Tibial artery (tissue), 4 donors: ENCODE data around the gene RAPGEF1.

ENCODE experiments used
- DNase-seq, 2 donors: peaks; one replicate each; pipeline ENCODE4 v3.0.0-alpha.2; 2019
- H3K27ac ChIP-seq, 2 donors: fragments of 200-600 bp; sonication (generic) in 1 of 2; 1 replicate in 1 of 2; 2 replicates in 1 of 2; pipeline ENCODE4 v1.5.1; 2018 to 2019; ENCODE audit warnings: mild to moderate bottlenecking in 1 of 2
- H3K27me3 ChIP-seq, 2 donors: fragments of 200-600 bp; sonication (generic) in 1 of 2; one replicate each; pipeline versions ENCODE4 v1.5.1 to v1.6.0; 2016 to 2019
- H3K36me3 ChIP-seq, 3 donors: fragments of 200-600 bp; sonication (generic) in 2 of 3; one replicate each; pipeline ENCODE4 v1.5.1; 2016 to 2019; ENCODE audit warnings: mild to moderate bottlenecking in 2 of 3
- H3K4me1 ChIP-seq, 4 donors: fragments of 200-600 bp; sonication (generic) in 2 of 4; 1 replicate in 3 of 4; 2 replicates in 1 of 4; pipeline ENCODE4 v1.5.1; 2016 to 2019
- H3K4me3 ChIP-seq, 2 donors: fragments of 200-600 bp; sonication (generic) in 1 of 2; 1 replicate in 1 of 2; 2 replicates in 1 of 2; pipeline ENCODE4 v1.5.1; 2018 to 2019; ENCODE audit warnings: mild to moderate bottlenecking in 2 of 2
- H3K9me3 ChIP-seq, 3 donors: fragments of 200-600 bp; sonication (generic) in 1 of 3; one replicate each; pipeline ENCODE4 v1.5.1; 2016 to 2019
- intact Hi-C: fragments of 100-400 bp; cut with DNase I; formaldehyde crosslinking; loops from one replicate; pipeline ENCODE4 v1.15.0; 2023; ENCODE audit warnings: low total_unique reads
- TF ChIP-seq, protein P1 (sequence below), 2 experiments: fragments of 200-600 bp in 1 of 2; fragments of 450-650 bp in 1 of 2; IDR thresholded peaks; one replicate each; pipeline ENCODE4 v1.5.1; 2017 to 2019; ENCODE audit warnings: antibody characterized with exemption in 2 of 2, mild to moderate bottlenecking in 1 of 2, moderate library complexity in 1 of 2

The RAPGEF1 gene

DNA sequence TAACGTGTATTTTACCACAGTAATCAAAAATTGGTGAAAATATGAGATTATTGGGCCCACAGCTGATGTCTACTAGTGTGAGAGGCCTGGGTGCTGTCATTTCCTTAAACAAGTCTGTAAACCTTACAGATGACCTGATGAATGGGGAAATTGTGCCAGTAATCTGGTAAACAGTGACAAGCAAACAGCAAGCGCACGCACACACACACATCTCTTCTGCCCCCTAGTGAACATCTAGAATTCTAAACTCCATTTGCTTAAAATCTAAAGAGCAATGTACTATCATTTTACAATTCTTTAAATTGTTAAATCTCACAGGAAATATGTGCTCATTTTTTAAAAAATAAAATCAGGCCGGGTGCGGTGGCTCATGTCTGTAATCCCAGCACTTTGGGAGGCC, 7.5 kb upstream of the RAPGEF1 start:
- H3K36me3 ChIP-seq: no peaks in the 10 kb centered on the region
- H3K27me3 ChIP-seq: no peaks in the 10 kb centered on the region
- H3K27ac ChIP-seq: no peak overlapping the region
- intact Hi-C loops: loop anchor here (10.0 kb wide), 1 partner anchor 403 kb away; no protein-coding TSS in a partner anchor
- no peaks in the 10 kb centered on the region for H3K4me1 ChIP-seq
- no peak for DNase-seq
- no peak overlapping the region for H3K4me3 ChIP-seq
- H3K9me3 ChIP-seq: no peaks in the 10 kb centered on the region
- TF ChIP-seq, protein P1, sequence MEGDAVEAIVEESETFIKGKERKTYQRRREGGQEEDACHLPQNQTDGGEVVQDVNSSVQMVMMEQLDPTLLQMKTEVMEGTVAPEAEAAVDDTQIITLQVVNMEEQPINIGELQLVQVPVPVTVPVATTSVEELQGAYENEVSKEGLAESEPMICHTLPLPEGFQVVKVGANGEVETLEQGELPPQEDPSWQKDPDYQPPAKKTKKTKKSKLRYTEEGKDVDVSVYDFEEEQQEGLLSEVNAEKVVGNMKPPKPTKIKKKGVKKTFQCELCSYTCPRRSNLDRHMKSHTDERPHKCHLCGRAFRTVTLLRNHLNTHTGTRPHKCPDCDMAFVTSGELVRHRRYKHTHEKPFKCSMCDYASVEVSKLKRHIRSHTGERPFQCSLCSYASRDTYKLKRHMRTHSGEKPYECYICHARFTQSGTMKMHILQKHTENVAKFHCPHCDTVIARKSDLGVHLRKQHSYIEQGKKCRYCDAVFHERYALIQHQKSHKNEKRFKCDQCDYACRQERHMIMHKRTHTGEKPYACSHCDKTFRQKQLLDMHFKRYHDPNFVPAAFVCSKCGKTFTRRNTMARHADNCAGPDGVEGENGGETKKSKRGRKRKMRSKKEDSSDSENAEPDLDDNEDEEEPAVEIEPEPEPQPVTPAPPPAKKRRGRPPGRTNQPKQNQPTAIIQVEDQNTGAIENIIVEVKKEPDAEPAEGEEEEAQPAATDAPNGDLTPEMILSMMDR (IDR thresholded peaks at IDR 0.05): peak; percentile 36 to 45

DNA sequence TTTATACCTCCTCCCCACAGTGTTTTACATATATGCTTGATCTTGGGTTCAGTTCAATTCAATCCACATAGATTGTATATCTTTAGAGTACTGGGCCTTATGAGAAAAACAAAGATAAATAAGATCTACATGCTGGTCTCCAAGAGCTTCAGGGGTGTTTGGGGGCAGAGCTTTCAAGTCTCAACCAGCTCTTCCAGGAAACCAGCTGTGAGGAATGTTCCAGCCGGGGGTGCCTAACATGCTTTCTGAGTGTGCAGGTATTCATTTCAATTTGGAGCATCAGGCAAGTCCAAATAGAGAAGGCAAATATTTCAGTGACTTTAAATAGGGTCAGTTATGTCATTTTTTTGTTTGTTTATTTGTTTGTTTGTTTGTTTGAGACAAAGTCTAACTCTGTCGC, 5.7 kb upstream of the RAPGEF1 start:
- no peaks in the 10 kb centered on the region for H3K9me3 ChIP-seq
- no peaks in the 10 kb centered on the region for H3K36me3 ChIP-seq
- intact Hi-C loops: loop anchor here (10.0 kb wide), 1 partner anchor 401 kb away; no protein-coding TSS in a partner anchor
- no peak overlapping the region for H3K4me3 ChIP-seq
- H3K27ac ChIP-seq: no peak overlapping the region
- no peaks in the 10 kb centered on the region for H3K27me3 ChIP-seq
- TF ChIP-seq, protein P1 (IDR thresholded peaks at IDR 0.05): no peak
- no peaks in the 10 kb centered on the region for H3K4me1 ChIP-seq
- DNase-seq: no peak

- DNase-seq: no peak
- Histone ChIP-seq H3K4me1 (no peaks in the 10 kb centered on the region), H3K36me3 (no peaks in the 10 kb centered on the region), H3K27me3 (no peaks in the 10 kb centered on the region), H3K9me3 (no peaks in the 10 kb centered on the region), H3K4me3 (no peak overlapping the region), H3K27ac (no peak overlapping the region)
- TF ChIP-seq, protein P1 (IDR thresholded peaks at IDR 0.05): no peak
- intact Hi-C loops: loop anchor here (10.0 kb wide), 1 partner anchor 400 kb away; no protein-coding TSS in a partner anchor
Measured at GRCh38 chr9:131744720-131745201, 4.9 kb upstream of the RAPGEF1 start.

DNA sequence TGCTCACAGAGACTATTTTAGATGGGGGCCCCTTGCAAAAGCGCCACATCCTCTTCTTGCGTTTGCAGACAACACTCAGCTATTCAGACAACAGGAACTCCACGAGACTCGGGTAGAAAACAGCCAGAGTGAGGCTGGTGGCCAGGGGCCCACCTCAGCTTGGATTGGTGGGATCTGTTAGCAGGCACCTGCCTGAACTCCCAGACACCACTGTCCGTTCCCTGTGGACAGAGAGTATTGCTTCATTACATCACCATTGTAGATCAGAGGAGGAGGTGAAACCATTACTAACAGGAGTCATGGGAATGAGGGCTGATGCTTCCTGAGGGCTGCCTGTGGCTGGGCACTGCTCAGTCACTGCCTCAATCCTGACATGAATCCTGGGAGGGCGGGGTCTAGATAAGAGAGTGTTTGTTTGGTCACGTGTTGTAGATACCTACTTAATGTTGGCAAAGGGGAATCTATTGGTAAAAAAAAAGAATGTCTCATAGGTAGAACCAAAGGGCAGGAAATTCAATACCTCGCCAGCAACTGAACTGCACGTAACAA, 4.4 kb upstream of the RAPGEF1 start:
- Histone ChIP-seq H3K27me3 (no peaks in the 10 kb centered on the region), H3K27ac (no peak overlapping the region), H3K4me1 (no peaks in the 10 kb centered on the region), H3K9me3 (no peaks in the 10 kb centered on the region), H3K4me3 (no peak overlapping the region), H3K36me3 (no peaks in the 10 kb centered on the region)
- TF ChIP-seq, protein P1 (IDR thresholded peaks at IDR 0.05): no peak
- no peak for DNase-seq
- intact Hi-C loops: loop anchor here (10.0 kb wide), 1 partner anchor 399 kb away; no protein-coding TSS in a partner anchor

- TF ChIP-seq, protein P1 (IDR thresholded peaks at IDR 0.05): no peak
- Histone ChIP-seq H3K27ac (no peak overlapping the region), H3K9me3 (no peaks in the 10 kb centered on the region), H3K27me3 (no peaks in the 10 kb centered on the region), H3K4me3 (no peak overlapping the region), H3K36me3 (no peaks in the 10 kb centered on the region), H3K4me1 (peaks cover 0 to 6% (median 6%) of the 10 kb centered on the region in 4 donors)
- no peak for DNase-seq
- intact Hi-C loops: loop anchor here (10.0 kb wide), 1 partner anchor 399 kb away; no protein-coding TSS in a partner anchor
Measured at GRCh38 chr9:131743501-131743900, 3.6 kb upstream of the RAPGEF1 start.
